K562 (cell line): ENCODE measurements around the gene TLE3. TPM values are rescaled to one million over a fixed set of nuclear protein-coding genes. Genes with fewer than 3 reads are reported as not detected.
A peak's percentile ranks its signal among the peaks of the same experiment; 100 is the strongest.

Source experiments
- DMBX1 ChIP-seq: fragments of 250-450 bp; sonication (Bioruptor Pico); IDR thresholded peaks from 2 replicates; pipeline ENCODE4 v1.8.0; 2022; ENCODE audit warnings: inconsistent platforms, mild to moderate bottlenecking, moderate library complexity, borderline replicate concordance
- EGR1 ChIP-seq: fragments of 450-650 bp; conservative IDR thresholded peaks from 2 replicates; pipeline ENCODE4 v1.6.1; 2017; ENCODE audit warnings: mild to moderate bottlenecking
- HNRNPUL1 ChIP-seq: fragments of 200-400 bp; formaldehyde crosslinking; IDR thresholded peaks from 2 replicates; pipeline ENCODE4 v1.6.1; 2017; ENCODE audit warnings: low read length
- NELFE ChIP-seq: IDR thresholded peaks from 2 replicates; pipeline ENCODE4 v1.6.1; 2011; ENCODE audit warnings: mild to moderate bottlenecking; ENCODE audit not compliant: insufficient read depth, insufficient read length
- NONO ChIP-seq, 2 experiments: fragments of 200-400 bp in 1 of 2; fragments of 450-650 bp in 1 of 2; formaldehyde crosslinking in 1 of 2; IDR thresholded peaks; 2 replicates each; pipeline ENCODE4 v1.6.1; 2017; ENCODE audit warnings: low read depth in 2 of 2, mild to moderate bottlenecking in 2 of 2, moderate library complexity in 2 of 2, low read length in 1 of 2
- PHF20 ChIP-seq: fragments of 450-650 bp; IDR thresholded peaks from 2 replicates; pipeline ENCODE4 v1.6.1; 2018; ENCODE audit not compliant: partially characterized antibody
- RCOR1 ChIP-seq, 2 experiments: IDR thresholded peaks; 2 replicates each; pipeline ENCODE4 v1.6.1; 2012; ENCODE audit warnings: low read depth in 2 of 2, low read length in 2 of 2, borderline replicate concordance in 1 of 2, improper control_type of control experiment in 1 of 2
- SIRT6 ChIP-seq: IDR thresholded peaks from one replicate; pipeline ENCODE4 v1.6.1; 2012; ENCODE audit warnings: low read depth, mild to moderate bottlenecking, control low read depth, inconsistent platforms, low read length, moderate library complexity
- SMARCE1 ChIP-seq: fragments of 450-650 bp; IDR thresholded peaks from 2 replicates; pipeline ENCODE4 v1.7.1; 2016; ENCODE audit warnings: mild to moderate bottlenecking
- STAG1 ChIP-seq: sonication (generic); formaldehyde crosslinking; IDR thresholded peaks from 2 replicates; pipeline ENCODE4 v1.5.0; 2020; ENCODE audit warnings: missing genetic modification reagents, borderline replicate concordance
- STAT6 ChIP-seq: sonication (generic); formaldehyde crosslinking; IDR thresholded peaks from 2 replicates; pipeline ENCODE4 v1.8.1; 2023; ENCODE audit warnings: mild to moderate bottlenecking, missing genetic modification reagents
- ZBED1 ChIP-seq: IDR thresholded peaks from 2 replicates; pipeline ENCODE4 v1.6.1; 2014
- ZNF436 ChIP-seq: fragments of 250-450, 450-650 bp; sonication (Bioruptor Pico); formaldehyde crosslinking; IDR thresholded peaks from 2 replicates; pipeline ENCODE4 v1.7.0; 2020; ENCODE audit warnings: mild to moderate bottlenecking
- polyA plus RNA-seq, 8 experiments: library from polyadenylated mRNA; depleted of rRNA in 4 of 8; stranded (reverse) in 5 of 8; unstranded in 3 of 8; fragments of >200 nt; fragmentation: Nextera tagmentation in 2 of 8; fragmentation: Illumina TruSeq in 1 of 8; extraction: Ambion mirVana in 2 of 8; extraction: Trizol in 1 of 8; gene quantifications; 2 replicates each; pipeline versions ENCODE4 v1.2.1 to v1.2.3, GENCODE V29; 2011 to 2014; ENCODE audit warnings: inconsistent platforms in 1 of 8, missing spikeins in 1 of 8
- total RNA-seq, 7 experiments: library from RNA; depleted of rRNA in 6 of 7; stranded (reverse); fragments of >200 nt in 6 of 7; fragmentation: Illumina TruSeq in 2 of 7; extraction: Trizol in 2 of 7; gene quantifications; 2 replicates each; pipeline versions ENCODE4 v1.2.1 to v1.2.3, GENCODE V29; 2011 to 2021; ENCODE audit warnings: low replicate concordance in 1 of 7
- TF ChIP-seq, protein P1 (sequence below), 2 experiments: fragments of 450-650 bp; formaldehyde crosslinking in 1 of 2; IDR thresholded peaks; 2 replicates each; pipeline versions ENCODE4 v1.4.0 to v1.6.1; 2014 to 2020; ENCODE audit warnings: mild to moderate bottlenecking in 2 of 2, borderline replicate concordance in 1 of 2, low read depth in 1 of 2

The TLE3 gene
- total and polyA plus RNA-seq, 9 of the 15 experiments (the other 6 are each of a cell fraction or from before 2014, with no cell fraction given): 1.5 to 84.2 (median 14.1) TPM

DNA sequence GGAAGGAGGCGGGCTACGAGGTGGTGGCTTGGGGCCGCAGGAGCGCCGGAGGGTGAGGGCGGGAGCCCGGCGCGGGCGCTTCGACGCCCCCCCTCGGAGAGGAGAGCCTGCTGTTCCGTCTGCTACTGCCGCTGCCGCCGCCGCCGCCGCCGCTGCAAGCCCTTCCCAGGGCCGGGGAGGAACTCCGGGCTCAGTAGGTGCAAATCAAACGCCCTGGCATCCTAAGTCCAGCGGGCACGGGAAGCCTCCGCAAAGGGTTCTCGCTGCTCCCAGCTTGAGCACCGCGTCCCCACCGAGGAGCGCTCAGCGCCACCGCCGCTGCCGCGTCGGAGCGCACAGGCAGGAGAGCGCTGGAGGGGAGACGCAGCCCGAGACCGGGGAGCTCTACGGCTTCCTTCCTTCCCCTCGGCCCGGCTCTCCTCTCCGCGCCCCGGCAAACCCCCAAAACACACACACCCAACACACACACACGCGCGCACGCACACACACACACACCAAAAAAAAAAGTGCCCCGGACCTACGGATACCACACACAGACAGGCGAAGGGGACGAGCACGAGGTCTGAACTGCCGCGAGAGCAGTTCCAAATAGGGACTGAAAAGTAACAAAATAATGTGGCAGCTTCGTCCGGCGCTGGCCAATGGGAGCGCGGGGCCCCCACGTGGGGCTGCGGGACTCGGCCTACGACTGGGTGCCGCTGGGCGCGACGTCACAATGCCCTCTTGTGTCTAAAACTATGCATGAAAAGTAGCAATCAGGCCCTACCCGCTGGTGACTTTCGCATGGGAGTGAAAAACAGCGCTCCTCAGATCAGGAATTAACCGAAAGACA, at the start of gene TLE3 (continued):
- TF ChIP-seq STAT6 (no peak), SMARCE1 (no peak; the same call in 1 of the 2 replicates), ZNF436 (CRISPR knock-in tag) (no peak), DMBX1 (no peak), RCOR1 (IDR thresholded peaks at IDR 0.05; ENCODE audit: borderline replicate concordance in 1 of 2, low read depth in 2 of 2, low read length in 2 of 2) (peak in 1 of 2 experiments; percentile 20; a peak in 1 of 4 replicates), NONO (IDR thresholded peaks at IDR 0.05; ENCODE audit: low read depth in 2 of 2, low read length in 1 of 2) (no peak; a peak in 1 of 4 replicates), NELFE (no peak), SIRT6 (no peak), PHF20 (peak; percentile 49), HNRNPUL1 (no peak), ZBED1 (no peak), STAG1 (CRISPR knock-in tag) (no peak), EGR1 (no peak)
- TF ChIP-seq, protein P1, sequence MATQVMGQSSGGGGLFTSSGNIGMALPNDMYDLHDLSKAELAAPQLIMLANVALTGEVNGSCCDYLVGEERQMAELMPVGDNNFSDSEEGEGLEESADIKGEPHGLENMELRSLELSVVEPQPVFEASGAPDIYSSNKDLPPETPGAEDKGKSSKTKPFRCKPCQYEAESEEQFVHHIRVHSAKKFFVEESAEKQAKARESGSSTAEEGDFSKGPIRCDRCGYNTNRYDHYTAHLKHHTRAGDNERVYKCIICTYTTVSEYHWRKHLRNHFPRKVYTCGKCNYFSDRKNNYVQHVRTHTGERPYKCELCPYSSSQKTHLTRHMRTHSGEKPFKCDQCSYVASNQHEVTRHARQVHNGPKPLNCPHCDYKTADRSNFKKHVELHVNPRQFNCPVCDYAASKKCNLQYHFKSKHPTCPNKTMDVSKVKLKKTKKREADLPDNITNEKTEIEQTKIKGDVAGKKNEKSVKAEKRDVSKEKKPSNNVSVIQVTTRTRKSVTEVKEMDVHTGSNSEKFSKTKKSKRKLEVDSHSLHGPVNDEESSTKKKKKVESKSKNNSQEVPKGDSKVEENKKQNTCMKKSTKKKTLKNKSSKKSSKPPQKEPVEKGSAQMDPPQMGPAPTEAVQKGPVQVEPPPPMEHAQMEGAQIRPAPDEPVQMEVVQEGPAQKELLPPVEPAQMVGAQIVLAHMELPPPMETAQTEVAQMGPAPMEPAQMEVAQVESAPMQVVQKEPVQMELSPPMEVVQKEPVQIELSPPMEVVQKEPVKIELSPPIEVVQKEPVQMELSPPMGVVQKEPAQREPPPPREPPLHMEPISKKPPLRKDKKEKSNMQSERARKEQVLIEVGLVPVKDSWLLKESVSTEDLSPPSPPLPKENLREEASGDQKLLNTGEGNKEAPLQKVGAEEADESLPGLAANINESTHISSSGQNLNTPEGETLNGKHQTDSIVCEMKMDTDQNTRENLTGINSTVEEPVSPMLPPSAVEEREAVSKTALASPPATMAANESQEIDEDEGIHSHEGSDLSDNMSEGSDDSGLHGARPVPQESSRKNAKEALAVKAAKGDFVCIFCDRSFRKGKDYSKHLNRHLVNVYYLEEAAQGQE (IDR thresholded peaks at IDR 0.05; ENCODE audit: borderline replicate concordance): peak; percentile 82
- TF ChIP-seq, protein P1 (CRISPR knock-in tag; IDR thresholded peaks at IDR 0.05; ENCODE audit: low read depth): peak; percentile 43; the same call in 1 of the 2 replicates
